SU-DHL-6 (cell line): ENCODE results near the gene SBF1.

Experiments
- H2AFZ ChIP-seq: fragments of 200-600 bp; sonication (generic); 2 replicates; pipeline ENCODE4 v1.6.1; 2014; ENCODE audit warnings: low read depth, mild to moderate bottlenecking, moderate library complexity, mixed read lengths, antibody characterized with exemption, low read length; ENCODE audit not compliant: severe bottlenecking
- H3F3A ChIP-seq: fragments of 200-600 bp; shearing (Covaris generic); 2 replicates; pipeline ENCODE4 v1.6.0; 2016; ENCODE audit warnings: antibody characterized with exemption, mild to moderate bottlenecking; ENCODE audit not compliant: insufficient read depth
- H3K27ac ChIP-seq: fragments of 200-600 bp; sonication (generic); 2 replicates; pipeline ENCODE4 v1.5.1; 2016; ENCODE audit warnings: low read depth, mild to moderate bottlenecking, low read length, moderate library complexity, mixed read lengths
- H3K27me3 ChIP-seq: fragments of 200-600 bp; sonication (generic), shearing (Covaris generic); 2 replicates; pipeline ENCODE4 v1.6.0; 2014; ENCODE audit warnings: mild to moderate bottlenecking, low read length
- H3K36me3 ChIP-seq: fragments of 200-600 bp; sonication (generic); 2 replicates; pipeline ENCODE4 v1.6.1; 2014; ENCODE audit warnings: mild to moderate bottlenecking, low read length, mixed read lengths
- H3K4me2 ChIP-seq: fragments of 300-600, 200-600 bp; shearing (Covaris generic), sonication (generic); 2 replicates; pipeline ENCODE4 v1.6.0; 2014; ENCODE audit warnings: low read length, low read depth, mild to moderate bottlenecking; ENCODE audit not compliant: poor library complexity, severe bottlenecking
- H3K4me3 ChIP-seq: fragments of 200-600 bp; sonication (generic); 2 replicates; pipeline ENCODE4 v1.5.1; 2014; ENCODE audit warnings: antibody characterized with exemption, low read length, mild to moderate bottlenecking, mixed read lengths; ENCODE audit not compliant: insufficient read depth, poor library complexity, severe bottlenecking
- H3K79me2 ChIP-seq: fragments of 200-600 bp; sonication (generic); 2 replicates; pipeline ENCODE4 v1.6.1; 2014; ENCODE audit warnings: mild to moderate bottlenecking, low read length, moderate library complexity; ENCODE audit not compliant: insufficient read depth
- H3K9ac ChIP-seq: fragments of 200-600 bp; sonication (generic); 2 replicates; pipeline ENCODE4 v1.7.0; 2014; ENCODE audit warnings: mild to moderate bottlenecking, low read length
- H3K9me2 ChIP-seq: fragments of 200-600 bp; sonication (generic); replicated peaks from 2 replicates; pipeline ENCODE4 v1.6.1; 2014; ENCODE audit warnings: low read length; ENCODE audit not compliant: insufficient read depth
- H3K9me3 ChIP-seq: fragments of 200-600 bp; sonication (generic); 2 replicates; pipeline ENCODE4 v1.6.1; 2014; ENCODE audit warnings: low read length, mixed read lengths; ENCODE audit not compliant: insufficient read depth
- H4K20me1 ChIP-seq: fragments of 200-600 bp; sonication (generic); 2 replicates; pipeline ENCODE4 v1.6.1; 2014; ENCODE audit warnings: low read depth, mild to moderate bottlenecking, antibody characterized with exemption, low read length, moderate library complexity, mixed read lengths
- EZH2phosphoT487 ChIP-seq: fragments of 200-600 bp; sonication (generic), shearing (Covaris generic); conservative IDR thresholded peaks from 2 replicates; pipeline ENCODE4 v1.6.1; 2018; ENCODE audit warnings: mild to moderate bottlenecking, antibody characterized with exemption, low read length, moderate library complexity, mixed read lengths
- TF ChIP-seq, protein P1 (sequence below): fragments of 200-600 bp; sonication (generic); IDR thresholded peaks from one replicate; pipeline ENCODE4 v1.5.1; 2017; ENCODE audit warnings: antibody characterized with exemption, mild to moderate bottlenecking, low read length, moderate library complexity; ENCODE audit not compliant: insufficient read depth, poor library complexity, severe bottlenecking

The SBF1 gene

DNA sequence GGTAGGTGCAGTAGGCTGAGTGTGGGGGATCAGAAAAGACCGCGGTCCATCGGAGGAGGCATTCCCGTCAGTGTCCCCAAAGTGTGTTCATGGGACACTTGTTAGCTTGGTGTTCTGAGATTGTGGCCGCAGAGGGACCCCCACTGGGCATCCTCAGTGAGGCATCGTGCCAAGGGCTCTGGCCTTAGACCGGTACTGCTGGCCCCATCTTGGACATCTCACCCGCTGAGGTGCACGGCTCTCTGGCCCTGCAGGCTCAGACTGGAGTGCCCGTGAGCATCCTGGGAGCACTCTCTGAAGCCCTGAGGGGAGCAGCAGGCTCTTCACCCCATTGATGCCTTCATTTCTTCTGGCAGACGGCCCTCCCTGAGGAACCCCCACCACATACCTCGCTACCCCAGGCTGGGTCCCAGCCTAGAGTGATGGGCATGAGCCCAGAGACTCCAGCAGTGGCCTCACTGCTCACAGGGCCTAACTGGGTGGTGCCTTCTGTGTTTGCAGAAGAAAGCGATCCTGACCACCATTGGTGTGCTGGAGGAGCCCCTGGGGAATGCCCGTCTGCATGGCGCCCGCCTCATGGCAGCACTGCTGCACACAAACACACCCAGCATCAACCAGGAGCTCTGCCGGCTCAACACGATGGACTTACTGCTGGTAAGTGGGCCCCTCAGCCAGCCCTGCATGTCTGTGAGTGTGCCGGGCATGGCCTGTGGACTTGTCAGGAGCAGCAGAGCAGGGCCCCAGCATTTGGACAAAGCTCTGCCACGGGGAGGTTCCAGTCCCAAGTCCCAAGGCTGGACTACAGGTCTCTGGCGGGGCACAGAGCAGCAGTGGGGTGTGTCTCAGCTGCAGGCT lies 51.6 kb downstream of the SBF1 start:
- Histone ChIP-seq H3K4me2 (no peak overlapping the region), H3K27me3 (no peaks in the 10 kb centered on the region), H3K4me3 (no peak overlapping the region), H3K27ac (no peak overlapping the region), H3K36me3 (peaks cover 13% of the 10 kb centered on the region; the same call in 1 of the 2 replicates), H4K20me1 (no peaks in the 10 kb centered on the region), H2AFZ (no peak overlapping the region), H3K9me2 (no peaks in the 10 kb centered on the region), H3F3A (no peaks in the 10 kb centered on the region), H3K9me3 (no peaks in the 10 kb centered on the region), H3K9ac (no peak overlapping the region), H3K79me2 (no peaks in the 10 kb centered on the region)
- no peak for TF ChIP-seq EZH2phosphoT487
- TF ChIP-seq, protein P1, sequence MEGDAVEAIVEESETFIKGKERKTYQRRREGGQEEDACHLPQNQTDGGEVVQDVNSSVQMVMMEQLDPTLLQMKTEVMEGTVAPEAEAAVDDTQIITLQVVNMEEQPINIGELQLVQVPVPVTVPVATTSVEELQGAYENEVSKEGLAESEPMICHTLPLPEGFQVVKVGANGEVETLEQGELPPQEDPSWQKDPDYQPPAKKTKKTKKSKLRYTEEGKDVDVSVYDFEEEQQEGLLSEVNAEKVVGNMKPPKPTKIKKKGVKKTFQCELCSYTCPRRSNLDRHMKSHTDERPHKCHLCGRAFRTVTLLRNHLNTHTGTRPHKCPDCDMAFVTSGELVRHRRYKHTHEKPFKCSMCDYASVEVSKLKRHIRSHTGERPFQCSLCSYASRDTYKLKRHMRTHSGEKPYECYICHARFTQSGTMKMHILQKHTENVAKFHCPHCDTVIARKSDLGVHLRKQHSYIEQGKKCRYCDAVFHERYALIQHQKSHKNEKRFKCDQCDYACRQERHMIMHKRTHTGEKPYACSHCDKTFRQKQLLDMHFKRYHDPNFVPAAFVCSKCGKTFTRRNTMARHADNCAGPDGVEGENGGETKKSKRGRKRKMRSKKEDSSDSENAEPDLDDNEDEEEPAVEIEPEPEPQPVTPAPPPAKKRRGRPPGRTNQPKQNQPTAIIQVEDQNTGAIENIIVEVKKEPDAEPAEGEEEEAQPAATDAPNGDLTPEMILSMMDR: no peak

DNA sequence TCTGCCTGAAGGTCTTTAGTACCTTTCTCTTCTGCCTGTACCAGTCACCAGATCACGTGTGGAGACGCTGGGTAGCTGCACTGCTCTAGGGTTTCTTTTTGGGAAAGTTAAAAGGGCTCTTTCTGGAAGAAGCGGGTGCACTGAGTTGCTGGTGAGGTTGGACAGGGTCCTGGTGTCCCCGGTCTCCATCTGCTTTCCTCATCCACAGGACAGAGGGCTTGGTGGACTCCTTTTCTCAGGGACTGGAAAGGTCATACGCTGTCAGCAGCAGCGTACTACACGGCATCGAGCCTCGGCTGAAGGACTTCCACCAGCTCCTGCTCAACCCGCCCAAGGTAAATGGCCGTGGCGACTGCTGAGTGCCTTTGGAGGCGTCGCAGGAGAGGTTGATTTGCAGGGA lies 52.8 kb downstream of the SBF1 start:
- TF ChIP-seq, protein P1: no peak
- TF ChIP-seq EZH2phosphoT487: no peak
- Histone ChIP-seq H3K9ac (no peak overlapping the region), H3K4me2 (no peak overlapping the region), H3K9me3 (no peaks in the 10 kb centered on the region), H4K20me1 (no peaks in the 10 kb centered on the region), H3K79me2 (no peaks in the 10 kb centered on the region), H3F3A (no peaks in the 10 kb centered on the region), H3K27ac (no peak overlapping the region), H3K9me2 (no peaks in the 10 kb centered on the region), H3K36me3 (peaks cover 10% of the 10 kb centered on the region; the same call in 1 of the 2 replicates), H2AFZ (no peak overlapping the region), H3K27me3 (no peaks in the 10 kb centered on the region), H3K4me3 (no peak overlapping the region)

DNA sequence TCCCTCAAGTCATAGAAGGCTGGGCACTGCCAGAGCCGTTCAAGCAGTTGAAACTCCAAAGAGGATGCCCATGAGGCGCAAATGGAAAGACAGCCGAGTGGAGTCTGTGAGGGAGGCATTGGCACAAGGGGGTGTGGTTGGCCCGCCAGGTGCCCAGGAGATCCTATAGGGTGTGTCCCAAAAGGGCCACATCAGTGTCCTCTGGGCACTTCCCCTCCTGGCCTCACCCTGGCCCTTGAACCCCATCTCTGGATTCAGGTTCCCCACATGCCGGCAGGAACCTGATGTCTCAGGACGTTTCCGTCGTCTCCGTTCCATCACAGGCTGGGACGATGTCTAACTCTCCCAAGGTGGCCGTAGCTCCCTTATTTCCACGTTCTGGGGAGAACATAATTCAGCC lies 54.3 kb downstream of the SBF1 start:
- no peak overlapping the region for H2AFZ ChIP-seq
- H3K4me3 ChIP-seq: no peak overlapping the region
- H3K27me3 ChIP-seq: no peaks in the 10 kb centered on the region
- no peaks in the 10 kb centered on the region for H3K9me2 ChIP-seq
- H3K27ac ChIP-seq: no peak overlapping the region
- H3F3A ChIP-seq: no peaks in the 10 kb centered on the region
- no peaks in the 10 kb centered on the region for H3K9me3 ChIP-seq
- H3K79me2 ChIP-seq: no peaks in the 10 kb centered on the region
- peaks cover 13% of the 10 kb centered on the region; the same call in 1 of the 2 replicates for H3K36me3 ChIP-seq
- H3K9ac ChIP-seq: no peak overlapping the region
- no peaks in the 10 kb centered on the region for H4K20me1 ChIP-seq
- no peak overlapping the region for H3K4me2 ChIP-seq
- no peak for TF ChIP-seq EZH2phosphoT487
- TF ChIP-seq, protein P1: no peak
